ENCODE results near the gene EBF3.
"Not testable (repeated sequence)": the region's sequence is repeated elsewhere in the genome, so short reads cannot be mapped to it uniquely, and the experiment has no call there.

EBF3 gene

GRCh38 chr10:129929343-129930292 lies 34.5 kb downstream of the EBF3 start:
- no peak for DNase-seq (ENCODE audit: low read depth in 3 of 3)

- no peak for DNase-seq (ENCODE audit: low read depth in 3 of 3)
Observed at GRCh38 chr10:129927351-129928120, 36.5 kb downstream of the EBF3 start.

GRCh38 chr10:129926066-129927055 lies 37.7 kb downstream of the EBF3 start:
- DNase-seq (ENCODE audit: low read depth in 3 of 3) = no peak

- no peak for DNase-seq (ENCODE audit: low read depth in 3 of 3)
Observed at GRCh38 chr10:129924375-129925085, 39.5 kb downstream of the EBF3 start.

- no peak for DNase-seq (ENCODE audit: low read depth in 3 of 3)
Observed at GRCh38 chr10:129922598-129923123, 41.4 kb downstream of the EBF3 start.

GRCh38 chr10:129921801-129922597 lies 42.1 kb downstream of the EBF3 start:
- DNase-seq (ENCODE audit: low read depth in 3 of 3) = no peak

GRCh38 chr10:129921065-129921670 lies 42.9 kb downstream of the EBF3 start:
- DNase-seq (ENCODE audit: low read depth in 3 of 3) = no peak

GRCh38 chr10:129920187-129920586 lies 43.9 kb downstream of the EBF3 start:
- not testable (repeated sequence) for DNase-seq (ENCODE audit: low read depth in 3 of 3)

- no peak for DNase-seq (ENCODE audit: low read depth in 3 of 3)
Observed at GRCh38 chr10:129919358-129919757, 44.7 kb downstream of the EBF3 start.

- no peak for DNase-seq (ENCODE audit: low read depth in 3 of 3)
Observed at GRCh38 chr10:129918836-129919235, 45.2 kb downstream of the EBF3 start.

GRCh38 chr10:129918401-129918800 lies 45.7 kb downstream of the EBF3 start:
- no peak for DNase-seq (ENCODE audit: low read depth in 3 of 3)

- no peak for DNase-seq (ENCODE audit: low read depth in 3 of 3)
Observed at GRCh38 chr10:129917936-129918335, 46.1 kb downstream of the EBF3 start.

GRCh38 chr10:129916506-129916995 lies 47.5 kb downstream of the EBF3 start:
- no peak for DNase-seq (ENCODE audit: low read depth in 3 of 3)

- DNase-seq (ENCODE audit: low read depth in 3 of 3) = no peak
Observed at GRCh38 chr10:129915526-129916378, 48.3 kb downstream of the EBF3 start.

GRCh38 chr10:129914960-129915359 lies 49.1 kb downstream of the EBF3 start:
- DNase-seq (ENCODE audit: low read depth in 3 of 3) = no peak

- no peak for DNase-seq (ENCODE audit: low read depth in 3 of 3)
Observed at GRCh38 chr10:129914153-129914855, 49.8 kb downstream of the EBF3 start.

GRCh38 chr10:129912986-129913695 lies 50.9 kb downstream of the EBF3 start:
- DNase-seq (ENCODE audit: low read depth in 3 of 3) = no peak
